ENCODE measurements around the gene FGR.

GRCh38 chr1:27652111-27652864 lies 17.3 kb upstream of the FGR start:
- TF ChIP-seq POLR2A (IDR thresholded peaks at IDR 0.05; ENCODE audit: low read depth, low read length) = no peak
- TF ChIP-seq TAF1 (IDR thresholded peaks at IDR 0.05; ENCODE audit: low read depth, low read length) = no peak
